AG09319 (cell line): ENCODE data around the gene MYH10.

Source experiments
- DNase-seq: peaks from one replicate; pipeline ENCODE4 v3.0.0-alpha.2; 2010; ENCODE audit warnings: low read depth; ENCODE audit errors: extremely low read depth
- CTCF ChIP-seq: IDR thresholded peaks from 2 replicates; pipeline ENCODE4 v1.5.1; 2011; ENCODE audit warnings: low read depth, mild to moderate bottlenecking, inconsistent platforms, low read length, moderate library complexity

Gene MYH10

GRCh38 chr17:8439681-8440080 is 190.8 kb downstream of the MYH10 start:
- no peak for DNase-seq
- TF ChIP-seq CTCF: no peak

- no peak for DNase-seq
- no peak for TF ChIP-seq CTCF
Measured at GRCh38 chr17:8438441-8438840, 192.1 kb downstream of the MYH10 start.

- no peak for DNase-seq
- no peak for TF ChIP-seq CTCF
Measured at GRCh38 chr17:8436844-8437171, 193.7 kb downstream of the MYH10 start.

- TF ChIP-seq CTCF: no peak; the same call in 1 of the 2 replicates
- peak; percentile 42 for DNase-seq
Measured at GRCh38 chr17:8436169-8436843, 194.2 kb downstream of the MYH10 start.

GRCh38 chr17:8435245-8436168 is 195.0 kb downstream of the MYH10 start, which contains the start of gene NDEL1:
TSS of gene NDEL1 (plus strand) at chr17:8435884. CDS start at chr17:8444272, 8,388 bp downstream.
- no peak for TF ChIP-seq CTCF
- DNase-seq: peak; percentile 98

GRCh38 chr17:8430966-8431365 is 199.6 kb downstream of the MYH10 start:
- TF ChIP-seq CTCF: no peak; the same call in none of the 2 replicates
- peak; percentile 59 for DNase-seq

- no peak for DNase-seq
- TF ChIP-seq CTCF: no peak
Measured at GRCh38 chr17:8426802-8427201, 203.7 kb downstream of the MYH10 start.
